NB4 (cell line): ENCODE results near the gene FAM47E.

Source experiments
- CTCF ChIP-seq: IDR thresholded peaks from one replicate; pipeline ENCODE4 v1.5.1; 2012; ENCODE audit warnings: low read depth, low read length
- MYC ChIP-seq: IDR thresholded peaks from 2 replicates; pipeline ENCODE4 v1.6.1; 2011; ENCODE audit warnings: low read depth, low read length
- POLR2A ChIP-seq: IDR thresholded peaks from 2 replicates; pipeline ENCODE4 v1.6.1; 2011; ENCODE audit warnings: mild to moderate bottlenecking; ENCODE audit not compliant: insufficient read length; ENCODE audit errors: extremely low read depth
- TF ChIP-seq, protein P1 (sequence below): IDR thresholded peaks from 2 replicates; pipeline ENCODE4 v1.6.1; 2011; ENCODE audit warnings: low read depth, low read length

DNA sequence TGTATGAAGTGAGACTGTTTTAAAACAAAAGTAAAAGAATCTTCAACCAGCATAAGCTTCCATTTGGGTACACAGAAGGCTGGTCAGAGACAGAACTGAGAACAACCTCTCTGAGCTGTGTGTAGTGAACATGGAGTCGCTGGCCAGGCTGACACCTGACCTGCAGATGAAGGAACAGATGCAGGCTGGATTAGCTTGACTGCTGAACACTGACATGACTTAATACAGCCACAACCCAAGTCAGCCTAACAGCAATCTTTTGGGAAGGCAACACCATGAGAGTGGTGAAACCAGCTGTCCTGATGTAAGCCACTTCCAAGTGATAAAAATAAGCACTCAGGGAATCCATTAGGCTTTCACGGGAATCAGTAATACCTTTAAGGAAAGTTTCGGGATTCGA is 48.0 kb upstream of the FAM47E start:
- TF ChIP-seq CTCF (no peak), MYC (no peak), POLR2A (no peak)
- TF ChIP-seq, protein P1, sequence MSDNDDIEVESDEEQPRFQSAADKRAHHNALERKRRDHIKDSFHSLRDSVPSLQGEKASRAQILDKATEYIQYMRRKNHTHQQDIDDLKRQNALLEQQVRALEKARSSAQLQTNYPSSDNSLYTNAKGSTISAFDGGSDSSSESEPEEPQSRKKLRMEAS: no peak
